Measurements from ENCODE around the gene SYCE3. TPM values are rescaled to one million over a fixed set of nuclear protein-coding genes. Genes with fewer than 3 reads are reported as not detected.

SYCE3 gene
- polyA plus RNA-seq, 4 donors, result 0.57 TPM; not detected in 3

- no peak for DNase-seq (ENCODE audit: low read depth in 4 of 4, low spot score in 3 of 4)
These were observed 58.1 kb downstream of the SYCE3 start for GRCh38 chr22:50504369-50505211.

GRCh38 chr22:50503475-50504145 is 59.1 kb downstream of the SYCE3 start:
- DNase-seq (ENCODE audit: low read depth in 4 of 4, low spot score in 3 of 4), result no peak

GRCh38 chr22:50502628-50503474 is 59.9 kb downstream of the SYCE3 start:
- DNase-seq (ENCODE audit: low read depth in 4 of 4, low spot score in 3 of 4), result no peak

DNA sequence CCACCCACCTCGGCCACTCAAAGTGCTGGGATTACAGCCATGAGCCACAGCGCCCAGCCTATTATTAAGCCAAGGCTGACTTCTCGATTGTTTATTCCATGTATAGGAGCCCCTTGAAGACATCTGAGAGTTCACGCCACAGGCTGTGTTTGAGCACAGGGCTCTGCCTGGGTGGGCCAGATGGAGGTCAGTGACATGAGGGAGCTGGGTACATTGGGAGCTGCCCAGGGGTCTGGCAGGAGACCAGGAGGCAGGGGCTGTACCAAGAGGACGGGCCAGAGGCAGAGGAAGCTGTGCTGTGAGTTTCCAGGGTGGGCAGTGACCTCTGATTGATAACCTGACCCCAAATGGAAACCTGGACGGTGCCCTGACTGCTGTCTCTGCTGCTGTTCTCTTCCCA is 60.6 kb downstream of the SYCE3 start:
- DNase-seq (ENCODE audit: low read depth in 4 of 4, low spot score in 3 of 4), result no peak

Other genes with a start within 250 kb of the SYCE3 start
- 10 to 100 TPM; 12.0 to 17.9 (median 15.0) TPM for gene DENND6B, start 235.9 kb downstream of the SYCE3 start, polyA plus RNA-seq (ENCODE audit: insufficient read length in 4 of 4)
- 10 to 100 TPM; 35.9 to 46.0 (median 40.3) TPM for gene PPP6R2, start 219.6 kb downstream of the SYCE3 start, polyA plus RNA-seq (ENCODE audit: insufficient read length in 4 of 4)
- 10 to 100 TPM; 30.7 to 46.5 (median 32.7) TPM for gene SBF1, start 87.9 kb downstream of the SYCE3 start, polyA plus RNA-seq (ENCODE audit: insufficient read length in 4 of 4)
- 1 to 10 TPM; 4.1 to 6.8 (median 5.4) TPM for gene ADM2, start 81.4 kb downstream of the SYCE3 start, polyA plus RNA-seq (ENCODE audit: insufficient read length in 4 of 4)
- gene MIOX, start 76.1 kb downstream of the SYCE3 start, polyA plus RNA-seq (ENCODE audit: insufficient read length in 4 of 4), result 10 to 100 TPM in 3 of 4 donors, 1 to 10 TPM in 1; 3.2 to 17.7 (median 12.1) TPM
- gene LMF2, start 55.2 kb downstream of the SYCE3 start, polyA plus RNA-seq (ENCODE audit: insufficient read length in 4 of 4), result 10 to 100 TPM; 40.4 to 61.4 (median 41.9) TPM
- 10 to 100 TPM; 36.1 to 54.1 (median 43.8) TPM for gene NCAPH2, start 54.7 kb downstream of the SYCE3 start, polyA plus RNA-seq (ENCODE audit: insufficient read length in 4 of 4)
- 1 to 10 TPM in 1 of 4 donors, under 1 TPM in 2, not detected in 1; 0.24 to 5.8 (median 0.37) TPM for gene SCO2, start 37.3 kb downstream of the SYCE3 start, polyA plus RNA-seq (ENCODE audit: insufficient read length in 4 of 4)
- gene TYMP, start 32.9 kb downstream of the SYCE3 start, polyA plus RNA-seq (ENCODE audit: insufficient read length in 4 of 4), result 1 to 10 TPM; 1.1 to 2.5 (median 1.3) TPM
- under 1 TPM; 0.07 to 0.46 (median 0.18) TPM for gene KLHDC7B, start 17.0 kb downstream of the SYCE3 start, polyA plus RNA-seq (ENCODE audit: insufficient read length in 4 of 4)
- 10 to 100 TPM; 10.2 to 16.7 (median 10.8) TPM for gene CPT1B, start 15.5 kb upstream of the SYCE3 start, polyA plus RNA-seq (ENCODE audit: insufficient read length in 4 of 4)
- gene CHKB, start 19.9 kb upstream of the SYCE3 start, polyA plus RNA-seq (ENCODE audit: insufficient read length in 4 of 4), result 10 to 100 TPM; 81.3 to 86.7 (median 85.1) TPM
- gene MAPK8IP2, start 37.9 kb upstream of the SYCE3 start, polyA plus RNA-seq (ENCODE audit: insufficient read length in 4 of 4), result 1 to 10 TPM in 1 of 4 donors, under 1 TPM in 3; 0.59 to 1.3 (median 0.63) TPM
- 10 to 100 TPM; 14.1 to 21.0 (median 16.6) TPM for gene ARSA, start 65.2 kb upstream of the SYCE3 start, polyA plus RNA-seq (ENCODE audit: insufficient read length in 4 of 4)
- 10 to 100 TPM; 13.3 to 23.2 (median 17.4) TPM for gene SHANK3, start 109.9 kb upstream of the SYCE3 start, polyA plus RNA-seq (ENCODE audit: insufficient read length in 4 of 4)
- under 1 TPM; 0.46 to 0.77 (median 0.55) TPM for gene ACR, start 175.3 kb upstream of the SYCE3 start, polyA plus RNA-seq (ENCODE audit: insufficient read length in 4 of 4)
- gene RABL2B, start 220.7 kb upstream of the SYCE3 start, polyA plus RNA-seq (ENCODE audit: insufficient read length in 4 of 4), result 10 to 100 TPM; 48.2 to 70.8 (median 50.7) TPM

Measured in right renal pelvis (tissue), 4 donors.